ENCODE results near the gene FLYWCH2.

GRCh38 chr16:2896480-2897010, 13.5 kb downstream of the FLYWCH2 start:
- no peak for TF ChIP-seq CTCF (IDR thresholded peaks at IDR 0.05; ENCODE audit: extremely low read depth in 1 of 2, insufficient read depth in 1 of 2, low read depth in 1 of 2, low read length in 2 of 2)
- no peak for TF ChIP-seq EZH2 (IDR thresholded peaks at IDR 0.05; ENCODE audit: borderline replicate concordance, low read depth, low read length, severe bottlenecking)
- TF ChIP-seq POLR2AphosphoS5 (IDR thresholded peaks at IDR 0.05; ENCODE audit: insufficient read depth, low read depth, low read length): no peak
- TF ChIP-seq POLR2A (IDR thresholded peaks at IDR 0.05; ENCODE audit: low read depth, low read length): no peak
- TF ChIP-seq JUN (IDR thresholded peaks at IDR 0.05; ENCODE audit: borderline replicate concordance, insufficient read depth, insufficient read length, low read depth): no peak

All from endothelial cell of umbilical vein (primary cell).